ENCODE measurements around the gene INTS3.

The INTS3 gene

GRCh38 chr1:153795934-153796785, 68.3 kb downstream of the INTS3 start:
- no peak for DNase-seq (ENCODE audit: low spot score)

GRCh38 chr1:153796786-153797659, 69.2 kb downstream of the INTS3 start:
- DNase-seq (ENCODE audit: low spot score) = peak; percentile 74

GRCh38 chr1:153798468-153798780, 70.6 kb downstream of the INTS3 start:
- DNase-seq (ENCODE audit: low spot score) = no peak

- DNase-seq (ENCODE audit: low spot score) = no peak
Measured at GRCh38 chr1:153799016-153799415, 71.2 kb downstream of the INTS3 start.

GRCh38 chr1:153799566-153800465, 72.0 kb downstream of the INTS3 start:
- no peak for DNase-seq (ENCODE audit: low spot score)

- no peak for DNase-seq (ENCODE audit: low spot score)
Measured at GRCh38 chr1:153800516-153800915, 72.7 kb downstream of the INTS3 start.

- no peak for DNase-seq (ENCODE audit: low spot score)
Measured at GRCh38 chr1:153801028-153801625, 73.3 kb downstream of the INTS3 start.

- DNase-seq (ENCODE audit: low spot score) = no peak
Measured at GRCh38 chr1:153801786-153802697, 74.2 kb downstream of the INTS3 start.

- no peak for DNase-seq (ENCODE audit: low spot score)
Measured at GRCh38 chr1:153803470-153804056, 75.7 kb downstream of the INTS3 start.

GRCh38 chr1:153804112-153804511, 76.3 kb downstream of the INTS3 start:
- no peak for DNase-seq (ENCODE audit: low spot score)

GRCh38 chr1:153805042-153805745, 77.3 kb downstream of the INTS3 start:
- DNase-seq (ENCODE audit: low spot score) = peak; percentile 92

GRCh38 chr1:153805886-153806719, 78.3 kb downstream of the INTS3 start:
- no peak for DNase-seq (ENCODE audit: low spot score)

GRCh38 chr1:153816283-153816889, 88.5 kb downstream of the INTS3 start:
- DNase-seq (ENCODE audit: low spot score) = no peak

- DNase-seq (ENCODE audit: low spot score) = no peak
Measured at GRCh38 chr1:153818876-153819275, 91.0 kb downstream of the INTS3 start.
